Erythroblast (primary cell): ENCODE data around the gene ENPP7.
"Not testable (repeated sequence)": the region's sequence is repeated elsewhere in the genome, so short reads cannot be mapped to it uniquely, and the experiment has no call there.

Experiments
- GATA1 ChIP-seq: IDR thresholded peaks from 2 replicates; pipeline ENCODE4 v1.6.1; 2011; ENCODE audit warnings: low read depth, mild to moderate bottlenecking, control low read depth, low read length, moderate library complexity
- POLR2A ChIP-seq: IDR thresholded peaks from 2 replicates; pipeline ENCODE4 v1.6.1; 2011; ENCODE audit warnings: mild to moderate bottlenecking, low read length

DNA sequence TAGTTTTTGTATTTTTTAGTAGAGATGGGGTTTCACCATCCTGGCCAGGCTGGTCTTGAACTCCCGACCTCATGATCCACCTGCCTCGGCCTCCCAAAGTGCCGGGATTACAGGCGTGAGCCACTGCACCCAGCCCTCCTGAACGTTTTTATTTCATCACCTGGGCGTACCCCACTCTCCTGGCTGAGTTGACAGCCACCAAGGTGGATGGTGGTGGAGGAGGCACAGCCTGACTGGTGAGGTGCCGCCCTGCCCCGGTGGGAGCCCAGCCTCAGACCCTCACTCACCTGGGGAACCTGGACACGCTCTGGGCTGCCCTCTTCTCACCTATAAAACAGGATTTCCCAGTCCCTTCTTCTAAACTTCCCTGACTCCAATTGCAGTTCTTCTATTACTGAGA lies 42.0 kb downstream of the ENPP7 start:
- not testable (repeated sequence) for TF ChIP-seq POLR2A, GATA1
